ENCODE results near the gene HSPG2. TPM values are rescaled to one million over a fixed set of nuclear protein-coding genes. Genes with fewer than 3 reads are reported as not detected.
"Not testable (repeated sequence)": the region's sequence is repeated elsewhere in the genome, so short reads cannot be mapped to it uniquely, and the experiment has no call there.

The HSPG2 gene
- total RNA-seq, 1 donor from 2014 or later: 887 TPM

DNA sequence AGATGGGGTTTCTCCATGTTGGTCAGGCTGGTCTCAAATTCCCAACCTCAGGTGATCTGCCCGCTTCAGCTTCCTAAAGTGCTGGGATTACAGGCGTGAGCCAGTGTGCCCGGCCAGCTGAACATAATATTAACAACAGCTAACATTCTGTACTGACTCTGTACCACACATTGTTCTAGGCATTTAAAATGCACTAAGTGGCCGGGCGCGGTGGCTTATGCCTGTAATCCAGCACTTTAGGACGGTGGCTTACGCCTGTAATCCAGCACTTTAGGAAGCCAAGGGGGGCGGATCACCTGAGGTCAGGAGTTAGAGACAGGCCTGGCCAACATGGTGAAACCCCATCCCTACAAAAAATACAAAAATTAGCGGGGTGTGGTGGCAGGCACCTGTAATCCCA lies 110.4 kb downstream of the HSPG2 start:
- intact Hi-C loops (cut with DNase I): loop anchor here (10.0 kb wide), 1 partner anchor 542 kb away; no protein-coding TSS in a partner anchor
- DNase-seq (ENCODE audit: low spot score); ATAC-seq: not testable (repeated sequence)

GRCh38 chr1:21825393-21825792 lies 111.7 kb downstream of the HSPG2 start:
- no peak for ATAC-seq
- intact Hi-C loops (cut with DNase I): loop anchor here (10.0 kb wide), 1 partner anchor 541 kb away; no protein-coding TSS in a partner anchor
- no peak for DNase-seq (ENCODE audit: low spot score)

- DNase-seq (ENCODE audit: low spot score) (no peak), ATAC-seq (no peak)
- intact Hi-C loops (cut with DNase I): loop anchor here (10.0 kb wide), 1 partner anchor 540 kb away; no protein-coding TSS in a partner anchor
These were observed 112.2 kb downstream of the HSPG2 start for GRCh38 chr1:21824926-21825325.

DNA sequence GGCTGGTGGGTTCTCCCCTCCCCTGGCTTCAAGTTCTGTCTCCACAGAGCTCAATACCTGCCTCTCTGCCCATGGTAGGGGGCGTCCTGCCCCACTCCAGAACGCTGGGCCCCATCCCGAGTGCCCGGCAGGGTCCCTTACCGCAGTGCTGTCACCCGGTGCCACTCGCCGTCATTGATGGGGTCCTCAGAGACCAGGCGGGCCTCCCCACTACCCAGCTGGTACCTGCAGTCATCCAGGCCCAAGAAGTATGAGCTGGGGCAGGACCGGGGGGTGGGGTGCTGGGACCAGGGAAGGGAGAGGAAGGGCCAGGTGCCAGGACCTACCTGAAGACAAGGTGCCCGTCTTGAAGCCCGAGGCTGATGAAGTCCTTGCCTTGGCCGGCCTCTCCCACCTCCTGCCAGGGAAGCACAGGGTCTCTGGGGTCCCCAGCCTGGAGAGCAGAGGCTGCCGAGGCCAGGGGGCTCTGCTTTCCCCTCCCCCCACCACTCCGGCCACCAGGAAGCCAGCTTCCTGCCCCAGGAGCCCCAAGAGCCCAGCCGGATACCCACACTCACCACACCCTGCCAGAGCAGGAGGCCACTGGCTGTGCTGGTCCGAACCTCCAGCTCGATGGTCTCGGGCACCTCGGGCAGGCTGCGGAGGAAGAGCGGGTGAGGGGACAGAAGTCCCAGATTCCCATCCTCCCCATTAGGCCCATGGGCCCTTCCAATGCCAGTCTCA lies 113.0 kb downstream of the HSPG2 start:
- ATAC-seq: no peak
- DNase-seq (ENCODE audit: low spot score): no peak
- intact Hi-C loops (cut with DNase I): loop anchor here (10.0 kb wide), 1 partner anchor 539 kb away; no protein-coding TSS in a partner anchor

DNA sequence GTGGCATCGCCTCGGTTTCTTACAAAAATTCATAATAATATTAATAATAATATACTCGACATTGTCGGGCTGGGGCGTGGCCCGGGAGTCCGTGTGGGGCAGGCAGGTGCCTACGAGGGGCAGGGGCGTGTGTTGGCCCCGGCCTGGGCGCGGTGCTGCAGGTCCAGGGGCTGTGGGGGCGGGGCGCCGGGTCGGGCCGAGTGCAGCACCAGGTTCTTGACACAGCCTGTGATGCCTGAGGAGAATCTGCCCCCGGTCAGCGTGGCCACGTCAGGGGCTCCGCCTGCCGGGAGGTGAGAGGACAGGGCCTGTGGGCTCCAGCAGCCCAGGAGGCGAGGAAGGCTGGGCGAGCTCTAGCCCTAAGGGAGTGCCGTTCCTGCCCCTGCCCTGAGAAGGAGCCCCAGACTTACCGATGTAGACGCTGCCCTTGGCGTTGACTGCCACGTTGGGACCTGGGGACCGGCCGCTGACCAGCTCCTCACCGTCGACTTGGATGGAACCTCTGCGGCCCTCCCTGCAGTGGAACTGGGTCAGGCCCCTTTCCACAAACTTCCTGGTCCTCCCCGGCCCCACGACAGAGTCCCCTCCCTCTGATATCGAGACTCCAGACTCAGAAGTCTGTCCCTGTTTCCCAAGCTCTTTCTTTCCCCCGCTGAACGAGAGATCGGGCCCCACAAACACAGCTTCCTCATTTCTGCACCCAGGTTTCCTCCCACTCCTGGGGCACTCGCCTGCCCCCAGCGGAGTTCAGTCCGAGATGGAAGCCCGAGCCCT lies 113.7 kb downstream of the HSPG2 start:
- ATAC-seq (peak; percentile 29), DNase-seq (ENCODE audit: low spot score) (no peak)

DNA sequence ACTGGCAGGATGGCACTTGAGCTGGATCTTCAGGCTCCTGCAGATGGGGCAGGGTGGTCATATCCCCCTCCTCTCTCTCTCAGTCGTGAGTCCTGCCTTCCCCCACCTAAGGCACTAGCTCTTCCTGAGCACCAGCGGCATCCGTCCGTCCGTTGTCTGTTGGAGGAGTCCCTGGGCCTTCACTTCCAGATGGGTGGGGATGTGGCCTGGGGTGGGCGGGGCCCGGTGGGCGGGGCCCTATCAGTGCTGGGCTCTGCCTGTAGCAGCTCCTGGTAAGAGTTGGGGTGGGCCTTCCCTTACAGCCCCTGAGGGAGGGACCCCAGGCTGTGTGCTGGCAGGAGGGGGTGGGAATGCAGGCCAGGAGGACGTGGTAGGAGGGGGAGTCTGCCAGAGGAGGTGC lies 114.8 kb downstream of the HSPG2 start:
- ATAC-seq: peak; percentile 54
- DNase-seq (ENCODE audit: low spot score): no peak
- intact Hi-C loops (cut with DNase I): loop anchor here (10.0 kb wide), 1 partner anchor 538 kb away; no protein-coding TSS in a partner anchor

More for the DNA sequence above, 113.7 kb downstream of the HSPG2 start:
- intact Hi-C loops (cut with DNase I): loop anchor here (10.0 kb wide), 1 partner anchor 539 kb away; no protein-coding TSS in a partner anchor

GRCh38 chr1:21821385-21822019 lies 115.6 kb downstream of the HSPG2 start:
- ATAC-seq: peak; percentile 5
- no peak for DNase-seq (ENCODE audit: low spot score)
- intact Hi-C loops (cut with DNase I): loop anchor here (10.0 kb wide), 1 partner anchor 537 kb away; no protein-coding TSS in a partner anchor

DNA sequence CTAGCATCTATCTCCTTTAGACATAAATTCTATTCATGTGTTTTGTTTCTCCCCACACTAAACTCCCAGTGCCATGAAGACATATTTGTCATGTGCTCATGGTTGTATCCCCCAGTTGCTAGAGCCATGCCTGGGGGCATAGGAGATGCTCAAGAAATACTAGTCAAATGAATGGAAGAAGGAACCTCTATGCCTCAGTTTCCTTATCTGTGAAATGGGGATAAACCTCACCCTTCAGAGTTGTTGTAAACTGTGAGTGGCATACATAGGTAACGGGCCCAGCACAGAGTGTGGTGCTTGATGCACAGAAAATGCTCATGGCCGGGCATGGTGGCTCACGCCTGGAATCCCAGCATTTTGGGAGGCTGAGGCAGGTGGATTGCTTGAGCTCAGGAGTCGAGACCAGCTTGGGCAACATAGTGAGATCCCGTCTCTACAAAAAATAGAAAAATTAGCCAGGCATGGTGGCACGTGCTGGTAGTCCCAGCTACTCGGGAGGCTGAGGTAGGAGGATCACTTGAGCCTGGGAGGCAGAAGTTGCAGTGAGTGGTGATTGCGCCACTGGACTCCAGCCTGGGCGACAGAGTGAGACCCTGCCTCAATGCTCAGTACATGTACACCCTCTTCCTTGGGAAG lies 116.4 kb downstream of the HSPG2 start:
- intact Hi-C loops (cut with DNase I): loop anchor here (10.0 kb wide), 1 partner anchor 536 kb away; no protein-coding TSS in a partner anchor
- DNase-seq (ENCODE audit: low spot score) (no peak), ATAC-seq (no peak)

GRCh38 chr1:21818656-21819055 lies 118.5 kb downstream of the HSPG2 start:
- intact Hi-C loops (cut with DNase I): no loop called here
- peak; percentile 19 for ATAC-seq
- DNase-seq (ENCODE audit: low spot score): no peak

- ATAC-seq (no peak), DNase-seq (ENCODE audit: low spot score) (no peak)
- intact Hi-C loops (cut with DNase I): no loop called here
These were observed 120.4 kb downstream of the HSPG2 start for GRCh38 chr1:21816602-21817302.

DNA sequence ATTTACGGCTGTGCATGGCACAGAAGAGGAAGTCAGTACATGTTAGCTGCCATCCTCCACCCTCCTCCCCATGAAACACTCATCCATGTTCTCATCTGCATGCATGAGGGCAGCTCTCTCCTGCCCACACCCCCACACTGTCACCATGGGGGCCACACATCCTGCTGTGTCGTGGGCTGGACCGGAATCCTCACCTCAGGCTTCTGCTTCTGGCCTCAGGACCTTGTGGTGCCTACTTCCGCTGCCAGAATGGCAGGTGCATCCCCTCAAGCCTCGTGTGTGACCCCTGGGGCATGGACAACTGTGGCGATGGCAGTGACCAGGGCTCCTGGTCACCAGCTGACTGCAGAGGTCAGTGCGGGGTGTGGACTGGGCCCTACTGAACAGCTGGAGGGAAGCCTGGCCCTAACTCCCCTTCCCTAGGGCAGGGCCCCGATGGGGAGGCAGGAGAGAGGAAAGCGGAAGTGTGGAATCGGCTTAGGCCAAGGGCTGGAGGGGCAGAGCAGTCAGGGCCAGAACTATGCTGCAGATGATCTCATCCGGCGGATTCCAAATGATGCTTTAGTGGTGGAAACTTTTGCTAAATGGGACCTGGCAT lies 121.3 kb downstream of the HSPG2 start:
- no peak for DNase-seq (ENCODE audit: low spot score)
- intact Hi-C loops (cut with DNase I): no loop called here
- peak; percentile 39 for ATAC-seq

DNA sequence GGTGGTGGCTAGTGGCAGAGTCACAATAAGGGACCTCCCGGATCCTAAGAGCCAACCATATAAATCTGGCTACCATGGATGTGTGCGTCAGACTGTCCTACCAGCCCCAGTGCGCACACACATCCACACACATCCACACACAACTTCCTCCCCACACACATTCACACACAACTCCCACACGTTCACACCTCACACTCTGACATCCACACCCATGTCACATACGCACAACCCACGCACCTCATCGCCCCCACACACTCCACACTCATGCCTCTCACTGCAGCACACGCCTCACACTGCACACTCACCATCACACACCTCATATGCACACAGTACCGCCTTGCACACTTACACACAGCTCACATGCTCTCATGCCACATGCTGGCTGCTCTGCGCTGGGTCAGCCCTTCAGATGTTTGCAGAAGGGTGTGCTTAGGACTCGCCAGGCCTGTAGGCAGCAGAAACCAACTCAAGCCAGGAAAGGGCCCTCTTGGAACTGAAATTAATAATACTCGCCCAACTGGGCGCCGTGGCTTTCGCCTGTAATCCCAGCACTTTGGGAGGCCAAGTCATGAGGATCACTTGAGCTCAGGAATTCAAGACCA lies 122.0 kb downstream of the HSPG2 start:
- intact Hi-C loops (cut with DNase I): no loop called here
- ATAC-seq: no peak

DNA sequence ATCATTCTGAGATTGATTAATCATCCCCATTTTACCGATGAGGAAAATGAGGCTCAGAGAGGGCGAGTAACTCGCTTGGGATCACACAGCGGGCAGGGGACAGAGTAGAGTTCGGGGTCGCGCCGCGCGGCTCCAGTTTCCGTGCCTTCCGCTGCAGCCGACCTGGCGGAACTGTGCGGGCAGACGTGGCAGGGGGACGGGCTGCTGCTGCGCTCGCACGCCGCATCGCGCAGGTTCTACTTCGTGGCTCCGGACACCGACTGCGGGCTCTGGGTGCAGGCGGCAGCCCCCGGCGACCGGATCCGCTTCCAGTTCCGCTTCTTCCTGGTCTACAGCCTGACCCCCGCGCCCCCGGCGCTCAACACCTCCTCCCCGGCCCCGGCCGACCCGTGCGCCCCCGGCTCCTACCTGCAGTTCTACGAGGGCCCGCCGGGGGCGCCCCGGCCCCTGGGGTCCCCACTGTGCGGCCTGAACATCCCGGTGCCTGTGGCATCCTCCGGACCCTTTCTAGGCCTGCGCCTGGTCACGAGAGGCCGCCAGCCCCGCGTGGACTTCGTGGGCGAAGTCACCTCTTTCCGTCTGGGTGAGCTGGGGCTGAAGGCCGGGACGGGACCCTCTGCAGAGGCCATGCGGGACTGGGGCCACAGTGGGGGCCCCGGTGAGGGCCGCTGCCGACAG lies 122.7 kb downstream of the HSPG2 start:
- ATAC-seq: peak; percentile 49
- intact Hi-C loops (cut with DNase I): no loop called here

More for the DNA sequence above, 122.0 kb downstream of the HSPG2 start:
- DNase-seq (ENCODE audit: low spot score): no peak

GRCh38 chr1:21813542-21813941 lies 123.6 kb downstream of the HSPG2 start:
- no peak for DNase-seq (ENCODE audit: low spot score)
- no peak for ATAC-seq
- intact Hi-C loops (cut with DNase I): no loop called here

More for the DNA sequence above, 122.7 kb downstream of the HSPG2 start:
- no peak for DNase-seq (ENCODE audit: low spot score)

GRCh38 chr1:21811875-21812305 lies 125.2 kb downstream of the HSPG2 start, which contains the start of gene LDLRAD2:
Gene LDLRAD2 (plus strand): TSS chr1:21812265. CDS start chr1:21812452, 187 bp downstream.
- ATAC-seq (no peak), DNase-seq (ENCODE audit: low spot score) (no peak)
- intact Hi-C loops (cut with DNase I): no loop called here

DNA sequence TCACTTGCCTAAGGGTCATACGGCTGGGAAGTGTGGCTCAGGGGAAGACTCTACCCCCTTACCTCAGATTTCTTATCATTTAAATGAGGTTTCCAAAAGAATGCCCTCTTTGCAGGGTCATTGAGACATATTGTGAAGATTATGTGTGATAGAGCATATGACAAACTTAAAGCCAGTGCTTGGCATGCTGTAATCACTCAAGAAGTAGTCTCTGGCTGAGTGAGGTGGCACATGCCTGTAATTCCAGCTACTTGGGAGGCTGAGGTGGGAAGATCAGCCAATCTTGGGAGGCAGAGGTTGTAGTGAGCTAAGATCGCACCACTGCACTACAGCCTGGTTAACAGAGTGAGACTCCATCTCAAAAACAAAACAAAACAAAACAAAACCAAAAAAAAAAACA lies 132.6 kb downstream of the HSPG2 start:
- intact Hi-C loops (cut with DNase I): no loop called here
- ATAC-seq: no peak
- DNase-seq (ENCODE audit: low spot score): no peak

DNA sequence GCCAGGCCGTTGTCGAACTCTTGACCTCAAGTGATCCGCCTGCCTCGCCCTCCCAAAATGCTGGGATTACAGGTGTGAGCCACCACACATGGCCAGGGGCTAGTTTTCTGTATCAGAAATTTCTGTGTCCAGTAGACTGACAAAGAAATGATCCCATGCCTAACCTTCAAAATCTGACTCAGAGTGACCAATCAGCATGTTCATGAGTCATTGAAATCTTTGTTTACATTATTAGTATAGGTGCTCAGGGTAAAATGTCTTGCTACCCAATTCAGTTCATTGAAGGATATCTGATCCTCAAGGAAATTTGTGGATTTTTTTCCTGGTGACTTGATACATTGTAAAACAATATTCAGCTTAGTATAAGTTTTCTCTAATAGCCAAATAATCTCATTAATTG lies 136.0 kb downstream of the HSPG2 start:
- DNase-seq (ENCODE audit: low spot score) (no peak), ATAC-seq (no peak)
- intact Hi-C loops (cut with DNase I): no loop called here

Measured in sciatic nerve (tissue), 2 donors.